K562 (cell line): ENCODE data around the gene RALA. TPM values are rescaled to one million over a fixed set of nuclear protein-coding genes. Genes with fewer than 3 reads are reported as not detected.

Experiments used
- ETV6 ChIP-seq, 3 experiments: fragments of 150-350 bp in 1 of 3; sonication (generic) in 1 of 3; formaldehyde crosslinking in 1 of 3; IDR thresholded peaks; 2 replicates each; pipeline versions ENCODE4 v1.6.1 to v1.8.0; 2014 to 2022; ENCODE audit warnings: borderline replicate concordance in 2 of 3, low read depth in 2 of 3, antibody characterized with exemption in 1 of 3, low read length in 1 of 3, mild to moderate bottlenecking in 1 of 3, missing genetic modification reagents in 1 of 3
- GMEB1 ChIP-seq: fragments of 250-450 bp; sonication (Bioruptor Pico); IDR thresholded peaks from 2 replicates; pipeline ENCODE4 v1.4.0; 2020; ENCODE audit warnings: mild to moderate bottlenecking
- HDAC6 ChIP-seq: IDR thresholded peaks from 2 replicates; pipeline ENCODE4 v1.6.1; 2012; ENCODE audit warnings: low read depth, mild to moderate bottlenecking, control low read depth, inconsistent platforms, low read length, moderate library complexity
- HNRNPK ChIP-seq: fragments of 200-400 bp; formaldehyde crosslinking; IDR thresholded peaks from one replicate; pipeline ENCODE4 v1.6.1; 2018; ENCODE audit warnings: mild to moderate bottlenecking, low read depth, low read length; ENCODE audit not compliant: poor library complexity, severe bottlenecking
- HNRNPLL ChIP-seq: fragments of 200-400 bp; formaldehyde crosslinking; IDR thresholded peaks from 2 replicates; pipeline ENCODE4 v1.6.1; 2017; ENCODE audit warnings: low read length, low read depth, mild to moderate bottlenecking; ENCODE audit not compliant: poor library complexity, severe bottlenecking
- HSF4 ChIP-seq: fragments of 250-450 bp; sonication (Bioruptor Pico); IDR thresholded peaks from 2 replicates; pipeline ENCODE4 v2.1.2; 2022; ENCODE audit warnings: mild to moderate bottlenecking, moderate library complexity, borderline replicate concordance
- ILF3 ChIP-seq: fragments of 450-650 bp; IDR thresholded peaks from 2 replicates; pipeline ENCODE4 v1.6.1; 2018; ENCODE audit warnings: antibody characterized with exemption, mild to moderate bottlenecking, moderate library complexity, borderline replicate concordance
- KLF6 ChIP-seq: fragments of 250-450 bp; sonication (Bioruptor Pico); IDR thresholded peaks from 2 replicates; pipeline ENCODE4 v1.4.0; 2020; ENCODE audit warnings: mild to moderate bottlenecking, moderate library complexity, borderline replicate concordance
- MAFF ChIP-seq: IDR thresholded peaks from 2 replicates; pipeline ENCODE4 v1.6.1; 2012; ENCODE audit warnings: low read length, improper control_type of control experiment
- MCM5 ChIP-seq: fragments of 450-650 bp; IDR thresholded peaks from 2 replicates; pipeline ENCODE4 v1.6.1; 2016; ENCODE audit warnings: low read depth
- MXD1 ChIP-seq: fragments of 250-450 bp; sonication (Bioruptor Pico); IDR thresholded peaks from 2 replicates; pipeline ENCODE4 v1.8.0; 2021; ENCODE audit warnings: borderline replicate concordance, mild to moderate bottlenecking, moderate library complexity; ENCODE audit not compliant: poor library complexity, severe bottlenecking
- NCOA4 ChIP-seq: fragments of 450-650 bp; IDR thresholded peaks from 2 replicates; pipeline ENCODE4 v1.6.1; 2018; ENCODE audit warnings: mild to moderate bottlenecking; ENCODE audit not compliant: partially characterized antibody
- NR2F6 ChIP-seq: fragments of 450-650 bp; formaldehyde crosslinking; IDR thresholded peaks from 2 replicates; pipeline ENCODE4 v1.4.0; 2020; ENCODE audit warnings: mild to moderate bottlenecking
- OTX1 ChIP-seq: fragments of 450-650 bp; formaldehyde crosslinking; IDR thresholded peaks from 2 replicates; pipeline ENCODE4 v1.4.0; 2022; ENCODE audit warnings: mild to moderate bottlenecking
- PML ChIP-seq: IDR thresholded peaks from 2 replicates; pipeline ENCODE4 v1.6.1; 2012; ENCODE audit warnings: low read length, inconsistent platforms
- SMARCC2 ChIP-seq: fragments of 450-650 bp; IDR thresholded peaks from 2 replicates; pipeline ENCODE4 v1.6.1; 2017; ENCODE audit warnings: antibody characterized with exemption, moderate library complexity, mild to moderate bottlenecking, low read depth
- SP2 ChIP-seq: IDR thresholded peaks from 2 replicates; pipeline ENCODE4 v1.6.1; 2011; ENCODE audit warnings: mild to moderate bottlenecking, low read depth, low read length, moderate library complexity; ENCODE audit not compliant: poor library complexity, severe bottlenecking; ENCODE audit errors: extremely low read depth
- TBP ChIP-seq: optimal IDR thresholded peaks from 2 replicates; pipeline ENCODE3; 2011; ENCODE audit warnings: low read depth, low read length, improper control_type of control experiment
- ZC3H4 ChIP-seq: sonication (generic); formaldehyde crosslinking; IDR thresholded peaks from 2 replicates; pipeline ENCODE4 v1.9.0; 2021; ENCODE audit warnings: missing genetic modification reagents, borderline replicate concordance
- ZFP36 ChIP-seq: fragments of 150-350 bp; IDR thresholded peaks from 2 replicates; pipeline ENCODE4 v1.6.1; 2018; ENCODE audit warnings: low read length, low read depth; ENCODE audit not compliant: partially characterized antibody
- ZNF263 ChIP-seq: sonication (generic); formaldehyde crosslinking; IDR thresholded peaks from 2 replicates; pipeline ENCODE4 v1.8.0; 2022; ENCODE audit warnings: mild to moderate bottlenecking, missing genetic modification reagents, borderline replicate concordance
- ZNF449 ChIP-seq: fragments of 250-450 bp; sonication (Bioruptor Pico); IDR thresholded peaks from 2 replicates; pipeline ENCODE4 v1.8.0; 2022; ENCODE audit warnings: moderate library complexity, mild to moderate bottlenecking, inconsistent platforms
- ZNF695 ChIP-seq: fragments of 450-650 bp; formaldehyde crosslinking; IDR thresholded peaks from 2 replicates; pipeline ENCODE4 v1.4.0; 2020; ENCODE audit warnings: mild to moderate bottlenecking, moderate library complexity
- ZNF717 ChIP-seq: fragments of 250-450 bp; sonication (Bioruptor Pico); IDR thresholded peaks from 2 replicates; pipeline ENCODE4 v1.5.0; 2021
- polyA plus RNA-seq, 8 experiments: library from polyadenylated mRNA; depleted of rRNA in 4 of 8; stranded (reverse) in 5 of 8; unstranded in 3 of 8; fragments of >200 nt; fragmentation: Nextera tagmentation in 2 of 8; fragmentation: Illumina TruSeq in 1 of 8; extraction: Ambion mirVana in 2 of 8; extraction: Trizol in 1 of 8; gene quantifications; 2 replicates each; pipeline versions ENCODE4 v1.2.1 to v1.2.3, GENCODE V29; 2011 to 2014; ENCODE audit warnings: inconsistent platforms in 1 of 8, missing spikeins in 1 of 8
- total RNA-seq, 7 experiments: library from RNA; depleted of rRNA in 6 of 7; stranded (reverse); fragments of >200 nt in 6 of 7; fragmentation: Illumina TruSeq in 2 of 7; extraction: Trizol in 2 of 7; gene quantifications; 2 replicates each; pipeline versions ENCODE4 v1.2.1 to v1.2.3, GENCODE V29; 2011 to 2021; ENCODE audit warnings: low replicate concordance in 1 of 7

RALA gene
- total and polyA plus RNA-seq, 9 of the 15 experiments (the other 6 are each of a cell fraction or from before 2014, with no cell fraction given) = 7.2 to 28.0 (median 25.7) TPM

- TF ChIP-seq GMEB1 (CRISPR knock-in tag) (no peak), NR2F6 (no peak), NCOA4 (no peak), MXD1 (CRISPR knock-in tag) (no peak), ZNF263 (CRISPR knock-in tag) (no peak), ZNF717 (CRISPR knock-in tag) (no peak), MCM5 (no peak), ZFP36 (no peak), TBP (peak; percentile 28), ETV6 (IDR thresholded peaks at IDR 0.05; ENCODE audit: borderline replicate concordance in 1 of 2, low read depth in 2 of 2, low read length in 1 of 2) (peak in 1 of 2 experiments; percentile 76; a peak in 1 of 4 replicates), ETV6 (CRISPR knock-in tag; IDR thresholded peaks at IDR 0.05; ENCODE audit: borderline replicate concordance) (no peak), MAFF (no peak), PML (peak; percentile 47; the same call in 1 of the 2 replicates), HNRNPK (no peak), ZNF449 (CRISPR knock-in tag) (no peak), SP2 (no peak), HDAC6 (no peak), ILF3 (peak; percentile 52; the same call in 1 of the 2 replicates), HNRNPLL (no peak), OTX1 (no peak), HSF4 (CRISPR knock-in tag) (no peak), KLF6 (CRISPR knock-in tag) (no peak), ZC3H4 (CRISPR knock-in tag) (no peak), SMARCC2 (peak; percentile 96), ZNF695 (CRISPR knock-in tag) (no peak)
These were observed 33.9 kb upstream of the RALA start (continued) for GRCh38 chr7:39589323-39590111.
